ENCODE measurements around the gene PRELID3B.

PRELID3B gene

DNA sequence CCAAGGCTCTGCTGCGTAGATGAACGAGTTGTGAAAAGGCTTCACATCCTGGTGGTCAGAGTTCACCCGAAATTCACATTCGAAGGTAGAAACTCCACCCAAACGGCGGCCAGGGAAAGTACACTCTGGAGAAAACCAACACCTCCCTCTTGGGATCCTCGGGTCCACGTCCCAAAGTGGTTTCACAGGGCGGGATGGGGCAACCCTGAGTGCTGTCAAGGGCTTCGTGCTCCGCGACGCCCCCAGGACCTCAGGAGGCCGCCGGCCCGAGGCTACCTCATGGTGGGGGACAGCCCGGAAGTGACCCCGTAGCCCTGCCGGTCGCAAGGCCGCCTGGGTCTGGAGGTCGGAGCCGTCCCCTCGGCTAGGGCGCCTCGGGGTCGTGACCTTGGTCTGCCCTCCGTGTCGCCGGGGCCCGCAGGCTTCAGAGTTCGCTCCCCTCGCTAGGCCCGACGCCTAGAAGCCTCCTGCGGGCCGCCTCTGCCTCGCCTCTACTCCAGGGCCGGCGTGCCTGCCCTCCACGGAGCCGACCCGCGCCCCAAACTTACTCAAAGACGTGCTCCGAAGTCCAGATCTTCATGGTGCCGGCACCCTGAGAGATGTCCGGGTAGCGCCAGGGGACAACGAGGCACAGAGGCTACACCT lies at the start of gene PRELID3B:
PRELID3B (minus strand) TSS at position 636 of the 645 bp plus-strand sequence; CDS start at position 580, 56 bp downstream.
- DNase-seq (ENCODE audit: low read depth) = no peak

DNA sequence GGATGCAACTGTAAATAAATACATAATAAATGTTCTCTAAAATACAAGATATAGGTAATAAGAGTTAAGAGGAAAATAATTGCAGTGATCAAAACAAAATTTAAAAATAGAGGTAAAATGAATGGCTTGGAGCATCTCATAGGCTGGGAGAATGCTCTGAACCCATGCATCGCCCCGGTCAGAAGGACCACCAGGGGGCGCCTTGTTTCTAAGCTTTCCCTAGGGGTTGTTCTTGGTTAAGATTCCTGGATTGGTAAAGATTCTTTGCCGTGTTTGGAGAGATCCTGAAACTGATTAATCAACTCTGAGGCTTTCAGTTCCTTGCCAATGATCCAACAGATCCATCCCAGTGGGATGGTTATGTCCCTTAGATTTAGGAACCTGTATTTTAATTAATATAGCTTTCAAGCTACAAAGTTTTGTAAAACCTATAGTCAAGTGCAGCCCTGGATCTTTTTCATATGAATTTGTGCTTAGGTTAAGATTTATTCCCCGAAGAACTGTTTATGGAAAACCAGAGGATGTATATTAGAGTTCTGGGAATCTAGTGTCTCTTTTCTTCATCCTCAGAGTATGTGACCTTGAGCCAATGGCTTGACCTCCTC lies 45.3 kb upstream of the PRELID3B start:
- peak; percentile 91 for DNase-seq (ENCODE audit: low read depth)

DNA sequence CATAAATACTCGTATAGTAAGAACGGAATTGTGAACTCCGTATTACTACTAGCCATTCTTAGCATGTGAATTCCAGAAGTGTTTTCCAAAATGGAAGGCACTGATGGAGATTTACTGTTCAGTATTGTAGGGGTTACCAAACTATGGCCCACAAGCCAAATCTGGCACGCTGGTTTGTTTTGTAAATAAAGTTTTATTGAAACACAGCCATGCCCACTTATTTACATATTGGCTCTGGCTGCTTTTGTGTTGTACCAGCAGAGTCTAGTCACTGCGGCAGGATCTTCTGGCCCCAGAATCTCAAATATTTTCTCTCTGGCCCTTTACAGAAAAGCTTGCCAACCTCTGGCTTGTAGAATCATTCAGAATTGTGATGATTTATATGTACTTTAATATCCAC lies 44.3 kb upstream of the PRELID3B start:
- DNase-seq (ENCODE audit: low read depth) = no peak

DNA sequence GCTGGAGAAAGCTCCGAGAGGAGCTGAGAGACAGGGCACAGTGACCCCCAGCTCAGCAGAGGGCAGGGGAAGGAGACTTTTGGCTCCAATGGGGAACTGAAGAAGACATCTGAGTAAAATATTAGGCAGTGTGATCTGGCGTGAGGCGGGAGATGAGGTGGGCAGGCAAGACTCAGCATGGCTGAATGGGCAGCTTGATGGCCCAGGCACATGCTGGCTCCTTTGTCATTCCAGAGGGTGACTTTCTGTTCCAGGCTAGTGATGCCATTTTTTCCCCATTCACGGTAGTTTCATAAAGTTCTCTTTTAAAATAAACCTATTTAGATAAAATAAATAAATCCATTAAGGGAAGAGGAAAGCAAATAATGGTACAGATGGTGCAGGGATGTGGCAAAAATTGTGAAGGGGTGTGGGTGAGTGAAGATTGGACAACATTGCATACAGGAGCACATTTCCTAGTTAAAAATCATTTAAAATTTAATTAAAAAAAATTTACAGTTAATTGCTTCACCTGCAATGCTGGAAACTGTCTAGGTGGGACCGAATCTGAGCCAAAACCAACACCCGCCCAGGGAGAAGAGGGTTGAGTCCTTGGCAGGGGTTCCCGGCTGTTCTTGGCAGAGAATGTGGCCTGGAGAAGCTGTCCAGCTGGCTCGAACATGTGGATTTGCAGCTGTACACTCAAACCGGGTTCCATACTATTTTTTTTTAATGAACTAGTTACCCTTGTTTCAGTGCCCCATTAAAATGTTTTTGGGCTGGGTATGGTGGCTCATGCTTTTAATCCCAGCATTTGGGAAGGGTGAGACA lies 41.7 kb upstream of the PRELID3B start:
- no peak for DNase-seq (ENCODE audit: low read depth)

DNA sequence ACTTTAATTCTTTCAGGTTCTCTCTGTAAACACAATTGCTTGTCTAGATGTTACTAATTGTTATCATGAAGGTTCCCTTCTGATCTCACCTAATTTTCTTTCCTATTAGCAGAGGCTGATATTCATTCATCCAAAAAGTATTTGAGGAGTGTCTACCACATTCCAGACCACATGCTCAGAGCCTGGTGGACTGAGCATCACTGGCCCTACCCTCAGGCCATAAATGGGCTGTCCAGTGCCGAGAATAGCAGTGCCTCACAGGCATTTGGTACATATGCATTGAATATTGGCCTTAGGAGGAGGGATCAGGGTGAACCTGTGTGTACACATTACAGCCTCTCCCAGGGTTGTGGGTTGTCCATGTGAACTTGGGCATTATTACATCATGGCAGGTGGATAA lies 40.4 kb upstream of the PRELID3B start:
- DNase-seq (ENCODE audit: low read depth) = no peak

DNA sequence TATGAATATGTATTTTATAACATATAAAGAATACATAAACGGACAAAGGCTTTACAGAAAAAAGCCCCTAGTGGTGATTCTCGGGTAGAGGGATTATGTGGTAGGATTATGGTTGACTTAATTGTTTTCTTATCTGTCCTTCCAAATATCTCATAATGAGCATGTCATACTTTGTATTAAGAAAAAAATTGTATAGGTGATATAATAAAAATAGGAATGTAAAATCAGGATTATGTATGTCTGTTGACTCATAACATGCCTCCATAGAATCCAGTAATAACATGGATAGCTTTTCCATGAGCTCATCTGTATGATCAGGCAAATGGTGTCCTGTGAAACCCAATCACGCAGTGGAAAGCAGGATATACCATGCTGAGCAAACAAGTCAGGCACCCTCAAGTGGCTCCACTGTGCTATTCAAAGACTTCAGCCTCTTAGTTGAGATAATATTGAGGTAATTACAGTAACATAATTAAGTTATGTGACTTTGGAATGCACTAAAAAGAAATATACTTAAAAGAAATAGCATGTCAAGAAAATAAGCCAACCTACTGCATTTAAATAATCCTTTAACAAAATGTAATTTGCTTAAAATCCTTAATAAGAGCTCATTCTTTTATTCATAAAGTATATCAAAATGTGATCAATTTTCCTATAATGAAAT lies 39.6 kb upstream of the PRELID3B start:
- DNase-seq (ENCODE audit: low read depth) = no peak

DNA sequence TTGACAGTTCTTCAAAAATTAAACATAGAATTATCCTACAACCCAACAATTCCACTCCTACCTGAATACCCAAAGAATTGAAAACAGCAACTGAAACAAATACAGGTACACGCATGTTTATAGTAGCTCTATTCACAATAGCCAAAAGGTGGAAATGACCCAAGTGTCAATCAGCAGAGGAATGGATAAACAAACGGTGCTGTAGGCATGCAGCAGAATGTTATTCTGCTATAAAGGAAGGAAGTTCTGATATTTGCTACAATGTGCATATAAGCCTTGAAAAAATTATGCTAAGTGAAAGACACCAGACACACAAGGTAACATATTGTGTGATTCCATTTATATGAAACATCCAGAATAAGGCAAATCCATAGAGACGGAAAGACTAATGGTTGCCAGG lies 38.5 kb upstream of the PRELID3B start:
- no peak for DNase-seq (ENCODE audit: low read depth)

DNA sequence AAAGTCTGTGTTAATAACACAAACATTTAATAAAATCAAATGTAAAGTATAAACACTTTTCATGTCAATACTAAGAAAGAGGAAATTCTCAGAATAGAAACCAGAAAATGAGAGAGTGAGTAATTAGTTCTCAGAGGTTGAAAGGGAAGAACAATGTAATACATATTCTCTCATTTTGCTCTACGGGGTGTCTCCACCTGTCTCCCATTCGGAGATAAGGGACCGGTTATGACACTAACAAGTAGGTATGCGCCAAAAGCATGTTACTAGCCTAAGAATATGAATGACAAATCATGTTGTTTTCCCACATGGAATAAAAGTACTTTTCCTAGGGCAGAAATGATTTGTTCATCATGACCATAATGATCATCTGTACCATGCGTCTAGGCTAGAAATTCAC lies 35.6 kb upstream of the PRELID3B start:
- no peak for DNase-seq (ENCODE audit: low read depth)

DNA sequence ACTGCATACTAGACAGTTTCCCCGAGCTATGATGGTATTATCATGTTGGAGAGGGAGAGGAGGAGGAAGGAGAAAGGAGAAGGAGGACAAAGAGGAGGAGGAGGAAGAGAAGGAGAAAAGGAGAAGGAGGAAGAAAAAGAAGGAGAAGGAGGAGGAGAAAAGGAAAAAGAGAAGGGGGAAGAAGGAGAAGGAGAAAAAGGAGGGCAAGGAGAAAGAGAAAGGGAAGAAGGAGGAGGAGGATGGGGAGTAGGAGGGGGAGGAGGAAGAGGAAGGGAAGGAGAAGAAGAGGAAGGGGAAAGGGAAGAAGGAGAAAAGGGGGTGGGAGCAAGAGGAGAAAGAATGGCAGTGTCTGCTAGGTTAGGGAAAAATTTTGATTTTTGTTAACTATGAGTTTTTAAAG lies 35.1 kb upstream of the PRELID3B start:
- DNase-seq (ENCODE audit: low read depth) = no peak

DNA sequence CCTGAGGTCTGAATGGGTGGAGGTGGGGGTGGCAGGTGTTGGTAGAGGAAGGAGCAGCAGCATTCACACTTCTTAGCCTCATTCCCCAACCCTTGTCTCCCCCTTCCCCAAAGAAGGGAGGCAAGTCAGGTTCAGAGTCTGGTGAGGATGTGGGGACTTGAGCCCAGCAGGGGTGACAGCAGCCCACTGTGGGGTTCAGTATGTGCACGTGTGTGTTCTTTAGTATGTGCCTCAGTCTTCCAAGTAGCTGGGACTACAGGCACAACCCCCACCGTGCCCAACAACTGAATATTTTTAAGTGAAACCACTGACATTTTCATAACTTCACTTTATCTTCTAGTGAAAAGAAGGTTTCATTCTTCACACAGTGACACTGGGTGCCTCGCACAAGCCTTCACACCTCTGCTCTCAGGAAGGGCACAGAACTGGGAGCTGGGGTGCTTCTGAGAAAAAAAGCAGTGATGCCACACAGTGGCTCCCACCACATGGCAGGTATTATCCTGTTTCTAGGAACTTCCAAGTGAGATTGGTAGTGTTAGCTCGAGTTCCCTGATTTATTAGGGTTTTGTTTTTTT lies 33.4 kb upstream of the PRELID3B start:
- no peak for DNase-seq (ENCODE audit: low read depth)

DNA sequence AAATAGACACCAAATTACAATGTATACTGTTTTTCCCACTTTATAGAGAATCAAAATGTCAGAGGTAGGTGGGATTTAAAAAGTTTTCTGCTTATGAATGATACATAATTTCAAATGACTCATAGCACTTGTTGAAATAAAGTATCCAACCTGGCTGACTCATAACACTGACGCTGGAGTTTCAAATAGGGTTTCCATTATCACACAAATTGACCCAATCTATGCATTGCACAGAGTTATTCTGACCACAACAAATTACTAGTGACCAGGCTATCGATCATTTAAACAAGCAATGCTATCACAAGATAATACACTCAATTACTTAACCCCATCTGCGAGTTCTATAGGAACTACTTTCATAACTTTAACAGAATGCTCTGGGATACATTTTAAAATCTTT lies 31.9 kb upstream of the PRELID3B start:
- DNase-seq (ENCODE audit: low read depth) = no peak

DNA sequence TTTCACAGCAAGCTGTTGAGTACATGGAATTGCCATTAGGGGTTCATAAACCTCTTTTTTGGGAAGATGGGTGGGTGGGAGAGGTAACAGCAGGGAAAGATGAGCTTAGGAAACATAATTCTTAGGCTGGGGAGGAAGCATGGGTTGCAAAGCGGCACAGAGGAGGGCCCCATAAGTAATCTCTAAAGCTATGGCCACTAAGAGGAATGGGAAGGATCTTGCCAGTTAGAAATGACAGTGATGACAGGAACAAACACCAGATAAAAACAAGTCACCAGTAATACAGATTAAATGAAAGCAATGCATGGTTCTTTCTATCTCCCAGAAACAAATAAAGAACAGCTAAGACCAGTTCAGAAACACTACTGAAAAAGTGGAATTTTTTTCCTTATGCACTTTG lies 31.0 kb upstream of the PRELID3B start:
- DNase-seq (ENCODE audit: low read depth) = no peak

DNA sequence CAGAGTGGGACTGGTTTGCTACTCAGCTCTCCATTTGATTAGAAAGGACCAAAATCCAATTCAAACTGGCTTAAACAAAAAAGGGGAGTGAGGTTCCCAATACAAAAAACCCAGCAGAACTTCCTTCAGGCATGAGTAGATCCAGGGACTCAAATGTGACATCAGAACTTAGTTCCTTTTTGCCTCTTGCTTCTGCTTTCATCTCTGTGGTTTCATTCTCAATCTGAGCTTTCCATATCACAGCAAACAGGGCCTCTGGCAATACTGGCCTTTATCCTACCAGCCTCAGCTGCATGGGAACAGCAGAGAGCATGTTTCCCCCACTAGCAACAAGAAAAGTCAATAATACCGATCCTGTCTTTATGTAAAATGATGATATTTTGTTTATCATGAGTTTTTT lies 28.6 kb upstream of the PRELID3B start:
- DNase-seq (ENCODE audit: low read depth) = no peak

DNA sequence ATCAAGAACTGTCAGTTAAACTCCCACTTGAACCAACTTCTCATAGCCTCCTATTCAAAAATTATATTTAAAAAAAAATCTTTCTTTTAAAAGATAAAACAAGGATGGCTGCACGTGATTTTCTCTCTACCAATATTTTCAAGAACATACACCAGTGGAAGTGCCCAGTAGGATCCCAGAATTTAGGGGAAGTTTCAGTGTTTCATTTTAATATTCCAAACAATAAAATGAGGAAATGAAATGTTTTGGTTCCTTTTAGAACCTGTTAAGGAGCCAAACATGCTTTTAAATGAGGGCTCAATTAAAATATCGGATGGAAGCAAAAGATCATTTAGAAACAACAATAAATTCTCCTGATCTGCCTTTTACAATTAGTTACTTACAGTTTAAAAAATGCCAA lies 26.4 kb upstream of the PRELID3B start:
- no peak for DNase-seq (ENCODE audit: low read depth)

DNA sequence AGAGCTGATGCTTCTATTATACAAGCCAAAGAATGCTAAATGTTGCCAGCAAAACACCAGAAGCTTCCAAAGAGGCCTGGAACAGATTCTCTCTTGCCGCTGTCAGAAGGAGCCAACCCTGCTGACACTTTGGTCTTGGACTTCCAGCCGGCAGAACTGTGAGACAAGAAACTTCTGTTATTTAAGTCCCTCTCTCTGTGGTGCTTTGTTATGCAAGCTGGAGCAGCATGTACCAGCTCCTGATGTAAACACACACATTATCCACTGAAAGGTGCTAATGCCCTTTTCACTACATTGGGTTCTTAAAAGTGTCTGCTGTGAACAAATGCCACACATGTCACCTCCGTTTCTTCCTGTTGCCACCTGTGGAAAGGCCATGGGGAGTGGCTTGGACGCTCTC lies 25.9 kb upstream of the PRELID3B start:
- no peak for DNase-seq (ENCODE audit: low read depth)

DNA sequence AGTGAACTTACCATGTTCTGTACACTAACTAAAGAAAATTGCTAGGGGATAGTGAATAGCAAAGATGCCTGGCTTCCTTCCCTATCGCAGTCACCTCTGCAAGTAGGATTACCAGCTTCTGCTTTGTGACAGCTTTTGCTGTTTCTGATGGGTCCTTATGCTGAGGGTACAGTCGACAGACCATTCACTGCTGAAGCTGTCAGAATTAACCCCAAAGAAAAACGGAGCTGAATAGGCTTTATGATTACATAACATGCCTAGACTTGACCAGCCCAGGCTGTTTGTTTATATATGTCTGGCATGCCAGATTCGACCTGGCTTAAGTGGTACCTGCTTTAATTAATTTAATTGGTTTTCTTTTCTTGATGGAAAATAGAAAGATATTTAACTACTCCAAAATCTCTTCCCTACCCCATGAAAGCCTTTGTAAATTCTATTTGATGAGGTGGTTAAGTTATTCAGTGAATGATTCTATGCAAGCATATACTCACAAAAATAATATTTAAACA lies 21.7 kb upstream of the PRELID3B start:
- DNase-seq (ENCODE audit: low read depth) = no peak

DNA sequence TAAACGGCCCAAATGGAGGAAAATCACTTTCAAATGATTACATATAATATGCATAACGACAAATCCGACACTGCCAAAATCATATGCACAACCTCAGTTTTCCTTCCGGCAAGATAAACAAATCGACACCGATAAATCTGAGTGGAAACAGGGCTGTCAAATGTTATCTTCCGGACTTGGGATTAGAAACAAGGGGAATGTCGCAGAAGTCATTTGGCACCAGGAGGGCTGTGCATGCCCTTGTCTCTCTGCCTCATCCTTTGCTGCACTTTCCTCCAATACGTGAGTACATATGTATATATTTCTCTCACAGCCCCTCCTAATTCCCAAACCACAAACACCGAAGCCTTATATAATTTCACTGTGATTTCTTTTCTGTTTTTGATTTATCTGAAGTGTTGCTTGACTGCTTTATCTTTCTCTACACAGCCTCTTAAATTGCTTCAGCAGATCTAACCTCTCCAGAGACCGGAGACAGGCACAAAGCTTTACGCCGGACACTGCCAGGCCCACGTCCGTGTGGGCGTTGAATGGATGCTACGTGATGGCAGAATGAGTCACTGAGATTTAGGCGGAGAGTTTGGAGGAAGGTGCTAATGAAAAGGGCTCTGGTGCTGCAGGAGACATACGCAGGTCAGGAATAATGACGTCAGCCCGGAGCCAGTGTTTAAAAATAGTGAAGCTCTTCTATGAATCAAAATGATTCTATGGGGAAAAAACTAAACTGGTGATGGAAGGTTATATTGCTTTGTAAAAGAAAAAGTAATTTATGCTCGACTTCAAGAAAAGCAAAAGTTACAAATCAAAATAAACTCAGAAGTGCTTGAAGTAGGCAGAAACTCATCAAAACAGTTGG lies 21.0 kb upstream of the PRELID3B start:
- no peak for DNase-seq (ENCODE audit: low read depth)

DNA sequence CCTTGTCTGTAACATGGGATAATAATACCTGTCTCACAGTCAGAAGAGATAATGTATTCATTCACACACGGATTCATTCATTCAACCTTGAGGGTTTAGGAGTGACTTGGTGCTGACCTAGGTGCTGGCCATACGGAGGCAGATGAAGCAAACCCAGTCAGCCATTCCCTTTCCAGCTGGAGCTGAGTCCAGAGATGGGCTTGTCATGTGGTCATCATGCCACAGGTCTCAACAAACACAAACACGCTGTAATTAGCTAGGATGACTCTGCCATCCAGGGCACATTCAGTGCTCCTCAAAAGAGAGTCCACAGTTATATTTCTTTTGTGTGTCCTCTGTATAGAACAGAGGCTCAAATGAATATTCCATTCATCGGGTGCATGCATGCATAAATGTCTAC lies 19.5 kb upstream of the PRELID3B start:
- DNase-seq (ENCODE audit: low read depth) = no peak

DNA sequence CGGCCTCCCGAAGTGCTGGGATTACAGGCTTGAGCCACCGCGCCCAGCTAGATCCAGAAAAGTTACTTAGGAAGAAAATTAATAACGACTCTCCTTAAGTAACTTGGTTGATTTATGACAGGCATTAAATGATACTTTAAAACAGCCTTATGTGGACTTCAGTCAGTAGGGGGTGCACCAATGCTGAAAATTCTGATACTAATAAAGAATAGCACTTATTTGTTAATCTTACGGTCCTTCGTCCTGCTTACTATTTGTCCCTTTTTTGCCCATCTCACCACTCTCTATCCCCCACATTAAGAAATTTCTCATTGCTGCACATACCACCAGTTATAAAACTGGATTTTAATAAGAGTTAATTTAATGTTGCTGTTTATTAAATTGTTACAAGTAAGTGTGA lies 12.7 kb upstream of the PRELID3B start:
- DNase-seq (ENCODE audit: low read depth) = no peak

DNA sequence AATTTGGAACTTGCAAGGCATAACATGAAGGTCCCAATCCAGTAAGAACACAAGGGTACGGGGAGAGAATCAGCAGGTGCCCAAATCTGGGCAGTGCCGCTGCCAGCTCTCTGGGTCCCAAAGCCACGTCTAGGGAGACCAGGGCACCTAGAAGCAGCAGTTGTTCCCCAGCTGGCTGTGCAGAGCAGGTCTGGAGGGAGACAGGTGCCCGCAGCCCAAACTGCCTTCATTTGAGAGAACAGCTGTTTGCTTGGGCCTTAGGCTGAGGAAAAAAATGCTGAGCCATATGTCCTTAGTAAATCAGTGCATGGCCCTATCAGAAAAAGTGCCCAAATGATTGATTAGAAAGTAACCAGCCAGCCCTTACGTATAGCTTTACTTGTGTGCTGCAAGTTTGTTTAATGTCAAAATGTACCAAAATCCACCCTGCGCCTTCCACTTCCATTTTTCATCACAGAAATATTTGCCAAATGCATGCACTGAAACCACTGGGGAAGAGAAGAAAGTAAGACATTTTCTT lies 9.1 kb upstream of the PRELID3B start:
- no peak for DNase-seq (ENCODE audit: low read depth)

DNA sequence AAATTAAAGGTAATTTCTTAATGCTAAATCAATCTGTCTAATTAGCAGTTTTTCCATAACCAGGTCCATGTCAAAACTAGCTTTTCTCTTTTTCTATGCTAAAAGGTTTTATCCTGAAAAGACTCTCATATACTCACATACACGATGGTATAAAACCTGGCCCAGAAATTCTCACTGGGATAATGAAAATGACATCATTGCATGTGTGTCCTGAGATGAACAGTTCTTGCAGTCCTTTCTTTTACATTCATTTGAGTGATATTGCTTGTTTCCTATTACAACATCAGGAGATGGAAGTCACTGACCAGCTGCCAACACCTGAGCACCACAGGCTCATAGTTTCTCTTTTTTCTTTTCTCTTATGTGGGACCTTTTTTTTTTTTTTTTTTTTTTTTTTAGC lies 7.9 kb upstream of the PRELID3B start:
- DNase-seq (ENCODE audit: low read depth) = no peak
